OCI-LY7 (cell line): ENCODE measurements around the gene TSPAN9. TPM values are rescaled to one million over a fixed set of nuclear protein-coding genes. Genes with fewer than 3 reads are reported as not detected.

ENCODE experiments used
- BruUV-seq: library from RNA; stranded (reverse); fragments of 400-500 nt; replicated peaks from 2 replicates; lab custom pipeline; 2021; lab: Mats Ljungman, UMichigan
- CTCF ChIA-PET: fragments of 300-600 bp; sonication (Branson Sonifier 250); formaldehyde crosslinking; loops from one replicate; lab custom pipeline; 2022; ENCODE audit warnings: antibody characterized with exemption; ENCODE audit not compliant: unreplicated experiment; lab: Charles Lee
- POLR2A ChIA-PET: fragments of 300-600 bp; sonication (Branson Sonifier 250); formaldehyde crosslinking; loops from one replicate; lab custom pipeline; 2022; ENCODE audit warnings: antibody characterized with exemption; lab: Charles Lee
- DNase-seq: peaks from one replicate; pipeline ENCODE4 v3.0.0-alpha.2; 2015; ENCODE audit warnings: low spot score
- H2AFZ ChIP-seq: fragments of 200-600 bp; sonication (generic), shearing (Covaris generic); 2 replicates; pipeline ENCODE4 v1.6.1; 2014; ENCODE audit warnings: mild to moderate bottlenecking, antibody characterized with exemption, low read length, moderate library complexity
- H3K27ac ChIP-seq: fragments of 200-600 bp; sonication (generic); 2 replicates; pipeline ENCODE4 v1.5.1; 2014; ENCODE audit warnings: mixed run types, low read depth, mild to moderate bottlenecking, moderate library complexity, low read length, inconsistent platforms; ENCODE audit not compliant: poor library complexity, severe bottlenecking
- H3K36me3 ChIP-seq: fragments of 200-600 bp; sonication (generic); 2 replicates; pipeline ENCODE4 v1.6.1; 2014; ENCODE audit warnings: mild to moderate bottlenecking, antibody characterized with exemption, low read length, moderate library complexity, mixed read lengths; ENCODE audit not compliant: insufficient read depth
- H3K4me1 ChIP-seq: fragments of 200-600 bp; sonication (generic); 2 replicates; pipeline ENCODE4 v1.5.1; 2014; ENCODE audit warnings: mild to moderate bottlenecking, low read length; ENCODE audit not compliant: insufficient read depth, poor library complexity, severe bottlenecking
- H3K4me2 ChIP-seq: fragments of 200-600 bp; sonication (generic); 2 replicates; pipeline ENCODE4 v1.6.1; 2014; ENCODE audit warnings: mild to moderate bottlenecking, low read length
- H3K4me3 ChIP-seq: fragments of 200-600 bp; sonication (generic); 2 replicates; pipeline ENCODE4 v1.5.1; 2014; ENCODE audit warnings: mild to moderate bottlenecking, low read depth, low read length; ENCODE audit not compliant: poor library complexity, severe bottlenecking
- H3K79me2 ChIP-seq: fragments of 200-600 bp; sonication (generic); 2 replicates; pipeline ENCODE4 v1.6.1; 2016; ENCODE audit warnings: low read depth, mild to moderate bottlenecking, low read length, moderate library complexity, mixed read lengths; ENCODE audit not compliant: insufficient read depth
- H3K9me2 ChIP-seq: fragments of 200-600 bp; sonication (generic); 2 replicates; pipeline ENCODE4 v1.6.1; 2016; ENCODE audit warnings: mild to moderate bottlenecking, low read length, mixed read lengths; ENCODE audit not compliant: insufficient read depth
- H3K9me3 ChIP-seq: fragments of 200-600 bp; sonication (generic); 2 replicates; pipeline ENCODE4 v1.6.1; 2014; ENCODE audit warnings: mild to moderate bottlenecking, mixed run types, low read length, mixed read lengths
- H4K20me1 ChIP-seq: fragments of 200-600 bp; sonication (generic); 2 replicates; pipeline ENCODE4 v1.6.1; 2014; ENCODE audit warnings: mild to moderate bottlenecking, antibody characterized with exemption, low read length, moderate library complexity, mixed read lengths; ENCODE audit not compliant: insufficient read depth
- CTCF ChIP-seq: fragments of 200-600 bp; sonication (generic); conservative IDR thresholded peaks from 2 replicates; pipeline ENCODE4 v1.5.1; 2014; ENCODE audit warnings: mild to moderate bottlenecking, antibody characterized with exemption, low read length, moderate library complexity, mixed read lengths
- EZH2phosphoT487 ChIP-seq: fragments of 200-600 bp; sonication (generic); IDR thresholded peaks from 2 replicates; pipeline ENCODE4 v1.6.1; 2018; ENCODE audit warnings: low read depth, borderline replicate concordance, mild to moderate bottlenecking, mixed run types, antibody characterized with exemption, low read length, moderate library complexity, mixed read lengths
- intact Hi-C: fragments of 100-400 bp; cut with micrococcal nuclease; formaldehyde crosslinking; loops from one replicate; pipeline ENCODE4 v1.10.0; 2022; ENCODE audit not compliant: unreplicated experiment
- total RNA-seq, 2 experiments: library from RNA; depleted of rRNA in 1 of 2; stranded (reverse); fragments of >200 nt in 1 of 2; shearing (Covaris generic) in 1 of 2; gene quantifications; 2 replicates each; pipeline ENCODE4 v1.2.3, GENCODE V29; 2014 to 2022

Gene TSPAN9
- total RNA-seq, 2 experiments from 2014 or later = 0.50 to 0.74 TPM

- H3K4me3 ChIP-seq = no peak overlapping the region
- TF ChIP-seq CTCF = no peak
- TF ChIP-seq EZH2phosphoT487 = no peak
- no peaks in the 10 kb centered on the region for H3K79me2 ChIP-seq
- H3K4me1 ChIP-seq = no peaks in the 10 kb centered on the region
- POLR2A ChIA-PET = no interaction called here
- no peaks in the 10 kb centered on the region; the same call in 1 of the 2 replicates for H4K20me1 ChIP-seq
- H3K4me2 ChIP-seq = no peak overlapping the region
- H2AFZ ChIP-seq = no peak overlapping the region
- no peaks in the 10 kb centered on the region for H3K9me2 ChIP-seq
- no peaks in the 10 kb centered on the region for H3K36me3 ChIP-seq
- no peak for DNase-seq
- intact Hi-C loops = no loop called here
- no TSS peak for BruUV-seq
- no peaks in the 10 kb centered on the region for H3K9me3 ChIP-seq
- CTCF ChIA-PET = no interaction called here
- no peak overlapping the region for H3K27ac ChIP-seq
Observed at GRCh38 chr12:3302401-3303041, 225.3 kb downstream of the TSPAN9 start.

- H3K4me2 ChIP-seq = no peak overlapping the region
- no peak for DNase-seq
- POLR2A ChIA-PET = no interaction called here
- no peak overlapping the region for H3K4me3 ChIP-seq
- no peaks in the 10 kb centered on the region for H3K79me2 ChIP-seq
- intact Hi-C loops = no loop called here
- CTCF ChIA-PET = no interaction called here
- no peak overlapping the region for H2AFZ ChIP-seq
- BruUV-seq = no TSS peak
- H3K9me2 ChIP-seq = no peaks in the 10 kb centered on the region
- H3K4me1 ChIP-seq = no peaks in the 10 kb centered on the region
- no peaks in the 10 kb centered on the region for H3K36me3 ChIP-seq
- H3K27ac ChIP-seq = no peak overlapping the region
- H3K9me3 ChIP-seq = no peaks in the 10 kb centered on the region
- TF ChIP-seq CTCF = no peak
- TF ChIP-seq EZH2phosphoT487 = no peak
- no peaks in the 10 kb centered on the region; the same call in 1 of the 2 replicates for H4K20me1 ChIP-seq
Observed at GRCh38 chr12:3303410-3304136, 226.4 kb downstream of the TSPAN9 start.
